Fibroblast of lung (primary cell): ENCODE measurements around the gene GADL1.

Experiments
- CTCF ChIP-seq, 2 donors: IDR thresholded peaks in 1 of 2; conservative IDR thresholded peaks in 1 of 2; 1 replicate in 1 of 2; 2 replicates in 1 of 2; pipeline ENCODE4 v1.5.1; 2011 to 2012; ENCODE audit warnings: low read length in 2 of 2, control low read depth in 1 of 2, inconsistent platforms in 1 of 2, low read depth in 1 of 2, mild to moderate bottlenecking in 1 of 2
- EZH2 ChIP-seq: IDR thresholded peaks from 2 replicates; pipeline ENCODE4 v1.5.1; 2012; ENCODE audit warnings: low read length, control low read depth, mild to moderate bottlenecking; ENCODE audit errors: missing control alignments

- TF ChIP-seq CTCF (conservative IDR thresholded peaks at IDR 0.05 in 1 of 2, IDR thresholded peaks at IDR 0.05 in 1 of 2; ENCODE audit: low read depth in 1 of 2, low read length in 2 of 2) (no peak), EZH2 (no peak)
Measured at GRCh38 chr3:30760737-30761136, 133.7 kb downstream of the GADL1 start.
